Parathyroid adenoma (tissue), 2 donors: ENCODE results near the gene ELMOD2.

Source experiments
- H2AFZ ChIP-seq: fragments of 300-600 bp; sonication (generic); one replicate; pipeline ENCODE4 v1.7.0; 2017; ENCODE audit warnings: antibody characterized with exemption, mild to moderate bottlenecking
- H3K27ac ChIP-seq: fragments of 300-600 bp; sonication (generic); one replicate; pipeline ENCODE4 v1.7.0; 2017
- H3K27me3 ChIP-seq: fragments of 300-600 bp; sonication (generic); one replicate; pipeline ENCODE4 v1.7.0; 2017; ENCODE audit warnings: low read length; ENCODE audit not compliant: control insufficient read depth, insufficient read depth
- H3K36me3 ChIP-seq: fragments of 300-600 bp; sonication (generic); one replicate; pipeline ENCODE4 v1.7.0; 2017; ENCODE audit warnings: low read length; ENCODE audit not compliant: control insufficient read depth, insufficient read depth
- H3K4me1 ChIP-seq: fragments of 300-600 bp; sonication (generic); one replicate; pipeline ENCODE4 v1.7.0; 2017; ENCODE audit warnings: control low read depth
- H3K4me2 ChIP-seq: fragments of 300-600 bp; sonication (generic); one replicate; pipeline ENCODE4 v1.7.0; 2017; ENCODE audit warnings: low read length
- H3K4me3 ChIP-seq: fragments of 300-600 bp; sonication (generic); one replicate; pipeline ENCODE4 v1.7.0; 2017; ENCODE audit warnings: low read depth, low read length
- H3K79me2 ChIP-seq: fragments of 300-600 bp; sonication (generic); one replicate; pipeline ENCODE4 v1.7.0; 2017; ENCODE audit warnings: control low read depth
- H3K9ac ChIP-seq: fragments of 300-600 bp; sonication (generic); one replicate; pipeline ENCODE4 v1.7.0; 2017; ENCODE audit warnings: mild to moderate bottlenecking
- H3K9me3 ChIP-seq: fragments of 300-600 bp; sonication (generic); one replicate; pipeline ENCODE4 v1.7.0; 2017; ENCODE audit warnings: low read length; ENCODE audit not compliant: control insufficient read depth
- TF ChIP-seq, protein P1 (sequence below): fragments of 300-600 bp; sonication (generic); IDR thresholded peaks from one replicate; pipeline ENCODE4 v1.7.0; 2017; ENCODE audit warnings: antibody characterized with exemption, mild to moderate bottlenecking
- donor health status: primary hyperparathyroidism.

The ELMOD2 gene

DNA sequence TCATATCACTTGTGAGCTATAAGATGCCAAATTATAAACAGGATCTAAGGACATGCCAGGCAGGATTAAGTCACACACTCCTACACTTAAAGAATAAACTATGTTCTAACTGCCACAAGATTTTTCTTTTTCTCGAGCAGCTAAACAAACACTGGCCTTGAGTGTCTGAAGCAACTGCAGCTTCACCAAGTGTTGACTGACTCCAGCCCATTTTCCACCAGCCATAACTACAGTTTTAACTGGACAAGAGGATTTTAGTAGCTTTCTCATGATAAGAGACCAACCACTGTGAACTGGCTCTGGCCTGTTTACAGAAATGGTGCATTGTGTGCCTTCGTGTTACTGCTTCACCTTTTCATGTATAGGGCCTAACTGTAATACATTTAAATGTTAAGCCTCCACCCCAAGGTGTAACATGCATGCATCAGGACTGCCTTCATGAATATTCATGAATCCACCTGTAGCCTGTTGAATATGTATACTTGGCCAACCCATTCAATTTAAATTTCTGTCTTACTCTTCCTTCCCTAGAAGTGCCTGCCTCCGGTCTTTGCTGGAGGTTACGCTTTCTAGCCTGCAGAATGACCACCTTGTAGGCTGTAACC is 34.0 kb downstream of the ELMOD2 start:
- no peaks in the 10 kb centered on the region for H3K79me2 ChIP-seq
- H3K27ac ChIP-seq: no peak overlapping the region
- TF ChIP-seq, protein P1, sequence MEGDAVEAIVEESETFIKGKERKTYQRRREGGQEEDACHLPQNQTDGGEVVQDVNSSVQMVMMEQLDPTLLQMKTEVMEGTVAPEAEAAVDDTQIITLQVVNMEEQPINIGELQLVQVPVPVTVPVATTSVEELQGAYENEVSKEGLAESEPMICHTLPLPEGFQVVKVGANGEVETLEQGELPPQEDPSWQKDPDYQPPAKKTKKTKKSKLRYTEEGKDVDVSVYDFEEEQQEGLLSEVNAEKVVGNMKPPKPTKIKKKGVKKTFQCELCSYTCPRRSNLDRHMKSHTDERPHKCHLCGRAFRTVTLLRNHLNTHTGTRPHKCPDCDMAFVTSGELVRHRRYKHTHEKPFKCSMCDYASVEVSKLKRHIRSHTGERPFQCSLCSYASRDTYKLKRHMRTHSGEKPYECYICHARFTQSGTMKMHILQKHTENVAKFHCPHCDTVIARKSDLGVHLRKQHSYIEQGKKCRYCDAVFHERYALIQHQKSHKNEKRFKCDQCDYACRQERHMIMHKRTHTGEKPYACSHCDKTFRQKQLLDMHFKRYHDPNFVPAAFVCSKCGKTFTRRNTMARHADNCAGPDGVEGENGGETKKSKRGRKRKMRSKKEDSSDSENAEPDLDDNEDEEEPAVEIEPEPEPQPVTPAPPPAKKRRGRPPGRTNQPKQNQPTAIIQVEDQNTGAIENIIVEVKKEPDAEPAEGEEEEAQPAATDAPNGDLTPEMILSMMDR: no peak
- H3K9me3 ChIP-seq: no peaks in the 10 kb centered on the region
- H2AFZ ChIP-seq: no peak overlapping the region
- no peaks in the 10 kb centered on the region for H3K27me3 ChIP-seq
- H3K4me3 ChIP-seq: no peak overlapping the region
- no peak overlapping the region for H3K9ac ChIP-seq
- no peaks in the 10 kb centered on the region for H3K4me1 ChIP-seq
- no peaks in the 10 kb centered on the region for H3K36me3 ChIP-seq
- H3K4me2 ChIP-seq: no peak overlapping the region

- TF ChIP-seq, protein P1: no peak
Measured at GRCh38 chr4:140559696-140560095, 35.7 kb downstream of the ELMOD2 start.

GRCh38 chr4:140568507-140569306 is 44.7 kb downstream of the ELMOD2 start, which contains the start of gene UCP1:
UCP1 (minus strand) TSS chr4:140568961; CDS start chr4:140568729, 232 bp downstream.
- TF ChIP-seq, protein P1: no peak
- H3K27ac ChIP-seq: no peak within 1 kb of the TSS
- H3K79me2 ChIP-seq: no peaks in the 10 kb centered on the region
- no peaks in the 10 kb centered on the region for H3K9me3 ChIP-seq
- H3K4me1 ChIP-seq: no peaks in the 10 kb centered on the region
- H3K4me2 ChIP-seq: peak within 1 kb of the TSS; percentile 79
- no peaks in the 10 kb centered on the region for H3K36me3 ChIP-seq
- no peak within 1 kb of the TSS for H3K9ac ChIP-seq
- peaks cover 6% of the 10 kb centered on the region for H3K27me3 ChIP-seq
- peak within 1 kb of the TSS; percentile 72 for H2AFZ ChIP-seq
- H3K4me3 ChIP-seq: peak within 1 kb of the TSS; percentile 39

More at GRCh38 chr4:140559696-140560095, 35.7 kb downstream of the ELMOD2 start:
- H3K27ac ChIP-seq: no peak overlapping the region
- H2AFZ ChIP-seq: no peak overlapping the region
- H3K9me3 ChIP-seq: no peaks in the 10 kb centered on the region
- no peak overlapping the region for H3K4me3 ChIP-seq
- no peaks in the 10 kb centered on the region for H3K4me1 ChIP-seq
- no peak overlapping the region for H3K4me2 ChIP-seq
- no peaks in the 10 kb centered on the region for H3K36me3 ChIP-seq
- H3K79me2 ChIP-seq: no peaks in the 10 kb centered on the region
- no peaks in the 10 kb centered on the region for H3K27me3 ChIP-seq
- H3K9ac ChIP-seq: no peak overlapping the region

DNA sequence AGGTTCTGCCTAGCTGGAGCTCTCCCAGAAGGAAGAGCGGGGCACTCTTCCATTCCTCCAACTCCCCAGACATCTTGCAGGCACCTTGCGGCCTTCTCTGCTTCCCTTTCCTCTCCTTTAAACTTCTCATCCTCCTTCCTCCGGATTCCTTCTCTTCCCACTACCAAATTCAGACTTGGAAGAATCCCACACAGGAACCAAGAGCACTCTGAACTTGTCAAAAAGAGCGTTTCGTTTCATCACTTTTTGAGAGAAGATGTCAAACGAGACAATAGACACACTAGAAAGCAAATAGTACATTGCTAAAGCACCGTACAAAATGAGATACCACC is 45.3 kb downstream of the ELMOD2 start:
- Histone ChIP-seq H3K9me3 (no peaks in the 10 kb centered on the region), H2AFZ (peak overlapping the region; percentile 72), H3K4me2 (peak overlapping the region; percentile 79), H3K79me2 (no peaks in the 10 kb centered on the region), H3K9ac (no peak overlapping the region), H3K27ac (no peak overlapping the region), H3K4me1 (no peaks in the 10 kb centered on the region), H3K36me3 (no peaks in the 10 kb centered on the region), H3K4me3 (peak overlapping the region; percentile 39), H3K27me3 (peaks cover 6% of the 10 kb centered on the region)
- TF ChIP-seq, protein P1: no peak
